HG03066 (cell line): ENCODE data around the gene CROCC2.

Experiments
- ATAC-seq: cut with Tn5 transposase; IDR thresholded peaks from one replicate; pipeline ENCODE4 v1.9.1; 2021; ENCODE audit warnings: low read depth; ENCODE audit not compliant: unreplicated experiment

The CROCC2 gene

GRCh38 chr2:240953426-240954410, 47.6 kb downstream of the CROCC2 start:
- no peak for ATAC-seq

- no peak for ATAC-seq
Observed at GRCh38 chr2:240954436-240955305, 48.5 kb downstream of the CROCC2 start.

- no peak for ATAC-seq
Observed at GRCh38 chr2:240955306-240956170, 49.4 kb downstream of the CROCC2 start.

- ATAC-seq = no peak
Observed at GRCh38 chr2:240956171-240956934, 50.2 kb downstream of the CROCC2 start.

- ATAC-seq = no peak
Observed at GRCh38 chr2:240956935-240957655, 51.0 kb downstream of the CROCC2 start.

GRCh38 chr2:240957656-240958365, 51.7 kb downstream of the CROCC2 start:
- ATAC-seq = no peak

- no peak for ATAC-seq
Observed at GRCh38 chr2:240958366-240959213, 52.5 kb downstream of the CROCC2 start.

GRCh38 chr2:240959214-240959940, 53.2 kb downstream of the CROCC2 start:
- ATAC-seq = no peak

- ATAC-seq = no peak
Observed at GRCh38 chr2:240959941-240960308, 53.8 kb downstream of the CROCC2 start.

GRCh38 chr2:240960309-240960970, 54.3 kb downstream of the CROCC2 start:
- no peak for ATAC-seq

- ATAC-seq = no peak
Observed at GRCh38 chr2:240960971-240961876, 55.1 kb downstream of the CROCC2 start.

- no peak for ATAC-seq
Observed at GRCh38 chr2:240961910-240962299, 55.8 kb downstream of the CROCC2 start.

- ATAC-seq = no peak
Observed at GRCh38 chr2:240962300-240963064, 56.3 kb downstream of the CROCC2 start.

- ATAC-seq = no peak
Observed at GRCh38 chr2:240963065-240963867, 57.1 kb downstream of the CROCC2 start.
